B cell (primary cell): ENCODE results near the gene NRAP. TPM values are rescaled to one million over a fixed set of nuclear protein-coding genes. Genes with fewer than 3 reads are reported as not detected.

Experiments used
- ATAC-seq: fragments of 200-7000 bp; cut with Tn5 transposase; one replicate; pipeline ENCODE4 v1.10.0; 2021; ENCODE audit warnings: low read depth, mild to moderate bottlenecking, moderate number of reproducible peaks, moderate library complexity
- CTCF ChIA-PET: fragments of 350-600 bp; sonication (Branson Sonifier 250); formaldehyde crosslinking; loops from one replicate; lab custom pipeline; 2021; ENCODE audit warnings: antibody characterized with exemption, inconsistent platforms; lab: Charles Lee
- POLR2A ChIA-PET: fragments of 350-600 bp; sonication (Branson Sonifier 250); formaldehyde crosslinking; loops from one replicate; lab custom pipeline; 2021; ENCODE audit warnings: antibody characterized with exemption; lab: Charles Lee
- DNase-seq: peaks from one replicate; pipeline ENCODE4 v3.0.0; 2013
- H2AFZ ChIP-seq: 2 replicates; pipeline ENCODE4 v1.6.1; 2012; ENCODE audit warnings: mild to moderate bottlenecking, low read depth, low read length; ENCODE audit not compliant: insufficient read depth, poor library complexity, severe bottlenecking
- H3K27ac ChIP-seq, 2 donors: 1 replicate in 1 of 2; 2 replicates in 1 of 2; pipeline ENCODE4 v1.5.1; 2012 to 2013; ENCODE audit warnings: low read length in 2 of 2, mild to moderate bottlenecking in 2 of 2, moderate library complexity in 1 of 2
- H3K27me3 ChIP-seq, 4 experiments: fragments of 200-600 bp in 1 of 4; sonication (generic) in 1 of 4; replicated peaks in 1 of 4; 1 replicate in 2 of 4; 2 replicates in 2 of 4; pipeline versions ENCODE4 v1.6.1 to v1.7.0; 2013 to 2016; ENCODE audit warnings: low read length in 3 of 4, mild to moderate bottlenecking in 2 of 4, mixed read lengths in 1 of 4, moderate library complexity in 1 of 4; ENCODE audit not compliant: insufficient read depth in 4 of 4, control insufficient read depth in 3 of 4; ENCODE audit errors: control extremely low read depth in 1 of 4
- H3K36me3 ChIP-seq, 2 experiments: replicated peaks in 1 of 2; 1 replicate in 1 of 2; 2 replicates in 1 of 2; pipeline versions ENCODE4 v1.6.1 to v1.7.1; 2013; ENCODE audit warnings: low read length in 1 of 2; ENCODE audit not compliant: insufficient read depth in 2 of 2, control insufficient read depth in 1 of 2; ENCODE audit errors: control extremely low read depth in 1 of 2, extremely low read depth in 1 of 2
- H3K4me1 ChIP-seq, 2 donors: fragments of 200-600 bp in 1 of 2; sonication (generic) in 1 of 2; 1 replicate in 1 of 2; 2 replicates in 1 of 2; pipeline versions ENCODE4 v1.5.1 to v1.6.1; 2013 to 2017; ENCODE audit warnings: low read length in 2 of 2; ENCODE audit not compliant: control insufficient read depth in 2 of 2, insufficient read depth in 2 of 2
- H3K4me2 ChIP-seq: replicated peaks from 2 replicates; pipeline ENCODE3; 2012; ENCODE audit warnings: mild to moderate bottlenecking, low read depth, low read length; ENCODE audit not compliant: poor library complexity, severe bottlenecking
- H3K4me3 ChIP-seq, 5 experiments: fragments of 200-600 bp in 1 of 5; sonication (generic) in 1 of 5; 1 replicate in 3 of 5; 2 replicates in 2 of 5; pipeline versions ENCODE4 v1.5.1 to v1.7.0; 2011 to 2016; ENCODE audit warnings: low read length in 4 of 5, mild to moderate bottlenecking in 4 of 5, low read depth in 2 of 5, control low read depth in 1 of 5, moderate library complexity in 1 of 5; ENCODE audit not compliant: insufficient read depth in 1 of 5; ENCODE audit errors: control extremely low read depth in 1 of 5, extremely low read depth in 1 of 5
- H3K79me2 ChIP-seq: fragments of 200-600 bp; sonication (generic); one replicate; pipeline ENCODE4 v1.6.0; 2016; ENCODE audit warnings: low read length; ENCODE audit not compliant: control insufficient read depth, insufficient read depth
- H3K9ac ChIP-seq: fragments of 200-600 bp; sonication (generic); 2 replicates; pipeline ENCODE4 v1.6.1; 2017; ENCODE audit warnings: mild to moderate bottlenecking, low read length, moderate library complexity
- H3K9me3 ChIP-seq, 3 donors: one replicate each; pipeline versions ENCODE4 v1.6.1 to v1.7.1; 2013; ENCODE audit warnings: low read length in 2 of 3; ENCODE audit not compliant: control insufficient read depth in 2 of 3, insufficient read depth in 1 of 3; ENCODE audit errors: control extremely low read depth in 1 of 3
- H4K20me1 ChIP-seq: 2 replicates; pipeline ENCODE4 v1.6.0; 2012; ENCODE audit warnings: mild to moderate bottlenecking, low read length; ENCODE audit not compliant: insufficient read depth, control insufficient read depth, poor library complexity, severe bottlenecking
- H3K27ac Mint-ChIP-seq: one replicate; pipeline ENCODE4 v1.8.0; 2021; ENCODE audit warnings: mixed read lengths
- H3K27me3 Mint-ChIP-seq: one replicate; pipeline ENCODE4 v1.8.0; 2021; ENCODE audit warnings: mixed read lengths
- H3K4me1 Mint-ChIP-seq: one replicate; pipeline ENCODE4 v1.8.0; 2021; ENCODE audit warnings: mixed read lengths
- H3K4me3 Mint-ChIP-seq: one replicate; pipeline ENCODE4 v1.8.0; 2021; ENCODE audit warnings: mixed read lengths
- H3K9me3 Mint-ChIP-seq: one replicate; pipeline ENCODE4 v1.8.0; 2022; ENCODE audit warnings: mixed read lengths; ENCODE audit not compliant: insufficient read depth
- CTCF ChIP-seq: fragments of 200-600 bp; IDR thresholded peaks from one replicate; pipeline ENCODE4 v1.8.0; 2022; ENCODE audit warnings: antibody characterized with exemption, mild to moderate bottlenecking
- EZH2 ChIP-seq: IDR thresholded peaks from 2 replicates; pipeline ENCODE4 v1.6.1; 2012; ENCODE audit warnings: borderline replicate concordance, low read depth, mild to moderate bottlenecking, moderate library complexity, low read length; ENCODE audit not compliant: insufficient read depth, poor library complexity, severe bottlenecking
- WGBS: methylation state at CpG from one replicate; pipeline ENCODE4 v1.1.5; 2013; ENCODE audit warnings: missing lambda C conversion rate; ENCODE audit not compliant: insufficient coverage; 5-methylcytosine and 5-hydroxymethylcytosine counted together
- intact Hi-C: fragments of 100-400 bp; cut with micrococcal nuclease; formaldehyde crosslinking; loops from one replicate; pipeline ENCODE4 v1.10.0; 2022
- polyA plus RNA-seq: library from polyadenylated mRNA; depleted of rRNA; stranded (reverse); fragments of >200 nt; gene quantifications from 2 replicates; pipeline ENCODE4 v1.2.3, GENCODE V29; 2012
- total RNA-seq, 2 donors: library from RNA; stranded (reverse); fragments of 120-200 nt in 1 of 2; gene quantifications; 1 replicate in 1 of 2; 2 replicates in 1 of 2; pipeline versions ENCODE4 v1.2.3 to v1.2.4, GENCODE V29; 2013 to 2022

Gene NRAP
- total and polyA plus RNA-seq, 2 donors (not counting 1 experiment from before 2014, with no cell fraction given), result not detected

GRCh38 chr10:113572520-113573290 is 91.1 kb downstream of the NRAP start:
- H3K4me2 ChIP-seq, result no peak overlapping the region
- no peak overlapping the region for H2AFZ ChIP-seq
- intact Hi-C loops, result no loop called here
- ChIA-PET CTCF (interaction anchor here (2.2 kb wide), 1 partner anchor 9 kb away, joined by 6 read pairs; no protein-coding TSS in a partner anchor), POLR2A (no interaction called here)
- Mint-ChIP-seq H3K27ac (no peak overlapping the region), H3K27me3 (peaks cover 5% of the 10 kb centered on the region), H3K9me3 (no peaks in the 10 kb centered on the region), H3K4me3 (no peak overlapping the region), H3K4me1 (no peaks in the 10 kb centered on the region)
- no peak for DNase-seq
- no peak overlapping the region for H3K27ac ChIP-seq
- H3K79me2 ChIP-seq, result no peaks in the 10 kb centered on the region
- H3K9ac ChIP-seq, result no peak overlapping the region
- H3K27me3 ChIP-seq, result peaks cover 0 to 4% (median 0%) of the 10 kb centered on the region in 4 experiments
- no peak for ATAC-seq
- H3K9me3 ChIP-seq, result no peaks in the 10 kb centered on the region
- TF ChIP-seq CTCF (no peak), EZH2 (no peak)
- H4K20me1 ChIP-seq, result no peaks in the 10 kb centered on the region
- no peaks in the 10 kb centered on the region for H3K4me1 ChIP-seq
- whole genome bisulfite sequencing, result 50% methylated on average over 5 of the region's 11 CpGs
- H3K4me3 ChIP-seq, result no peak overlapping the region
- H3K36me3 ChIP-seq, result no peaks in the 10 kb centered on the region

- Mint-ChIP-seq H3K9me3 (no peaks in the 10 kb centered on the region), H3K27ac (no peak overlapping the region), H3K4me1 (no peaks in the 10 kb centered on the region), H3K4me3 (no peak overlapping the region), H3K27me3 (peaks cover 5% of the 10 kb centered on the region)
- Histone ChIP-seq H3K9ac (no peak overlapping the region), H3K9me3 (no peaks in the 10 kb centered on the region), H2AFZ (no peak overlapping the region), H3K27ac (no peak overlapping the region), H3K79me2 (no peaks in the 10 kb centered on the region), H3K36me3 (no peaks in the 10 kb centered on the region), H4K20me1 (no peaks in the 10 kb centered on the region), H3K4me3 (no peak overlapping the region), H3K4me1 (no peaks in the 10 kb centered on the region), H3K27me3 (no peaks in the 10 kb centered on the region), H3K4me2 (no peak overlapping the region)
- no peak for ATAC-seq
- no peak for DNase-seq
- TF ChIP-seq EZH2, result no peak
- no peak for TF ChIP-seq CTCF
- 83% methylated on average over 8 of the region's 8 CpGs for WGBS
- ChIA-PET POLR2A (no interaction called here), CTCF (interaction anchor here (1.5 to 1.6 kb wide), 2 partner anchors 10 to 15 kb away, joined by 3 read pairs; no protein-coding TSS in a partner anchor)
- intact Hi-C loops, result no loop called here
Measured at GRCh38 chr10:113569576-113569975, 94.3 kb downstream of the NRAP start.
